GM18909 (cell line): ENCODE data around the gene CTXN1.
"Not testable (repeated sequence)": the region's sequence is repeated elsewhere in the genome, so short reads cannot be mapped to it uniquely, and the experiment has no call there.

Experiments used
- ATAC-seq: cut with Tn5 transposase; IDR thresholded peaks from one replicate; pipeline ENCODE4 v1.9.1; 2021; ENCODE audit warnings: mild to moderate bottlenecking; ENCODE audit not compliant: unreplicated experiment, poor library complexity

Gene CTXN1

GRCh38 chr19:7927605-7928333, 1.8 kb upstream of the CTXN1 start:
- no peak for ATAC-seq

GRCh38 chr19:7926727-7927604, 1.0 kb upstream of the CTXN1 start:
- no peak for ATAC-seq

- ATAC-seq, result no peak
Measured at GRCh38 chr19:7925171-7925851, 624 bp downstream of the CTXN1 start.

- ATAC-seq, result no peak
Measured at GRCh38 chr19:7924651-7925170, 1.2 kb downstream of the CTXN1 start.

- ATAC-seq, result no peak
Measured at GRCh38 chr19:7924241-7924640, 1.7 kb downstream of the CTXN1 start.

- ATAC-seq, result no peak
Measured at GRCh38 chr19:7923295-7924191, 2.4 kb downstream of the CTXN1 start.

- ATAC-seq, result no peak
Measured at GRCh38 chr19:7922836-7923195, 3.1 kb downstream of the CTXN1 start.

- no peak for ATAC-seq
Measured at GRCh38 chr19:7921967-7922835, 3.7 kb downstream of the CTXN1 start.

GRCh38 chr19:7921302-7921966, 4.5 kb downstream of the CTXN1 start:
- no peak for ATAC-seq

- ATAC-seq, result peak; percentile 46
Measured at GRCh38 chr19:7920519-7921301, 5.2 kb downstream of the CTXN1 start.

- peak; percentile 67 for ATAC-seq
Measured at GRCh38 chr19:7919610-7920518, 6.1 kb downstream of the CTXN1 start, which contains the start of gene SNAPC2. Gene SNAPC2 (plus strand): TSS chr19:7920338. CDS start chr19:7920367, 29 bp downstream.

- ATAC-seq, result no peak
Measured at GRCh38 chr19:7918615-7919421, 7.1 kb downstream of the CTXN1 start.

GRCh38 chr19:7918062-7918614, 7.8 kb downstream of the CTXN1 start:
- ATAC-seq, result not testable (repeated sequence)

GRCh38 chr19:7917267-7918061, 8.5 kb downstream of the CTXN1 start:
- ATAC-seq, result no peak

- ATAC-seq, result no peak
Measured at GRCh38 chr19:7916955-7917266, 9.0 kb downstream of the CTXN1 start.
